IPS-15b (cell line): ENCODE results near the gene SCO2.

Experiments used
- H3K27me3 ChIP-seq: one replicate; pipeline ENCODE4 v1.6.1; 2013; ENCODE audit warnings: low read length; ENCODE audit not compliant: control insufficient read depth, insufficient read depth
- H3K36me3 ChIP-seq: one replicate; pipeline ENCODE4 v1.6.1; 2013; ENCODE audit warnings: low read length; ENCODE audit not compliant: control insufficient read depth, insufficient read depth
- H3K4me1 ChIP-seq: one replicate; pipeline ENCODE4 v1.6.1; 2013; ENCODE audit warnings: mild to moderate bottlenecking, low read length; ENCODE audit not compliant: control insufficient read depth, insufficient read depth
- H3K4me3 ChIP-seq: one replicate; pipeline ENCODE4 v1.5.1; 2013; ENCODE audit warnings: low read depth, low read length
- H3K9ac ChIP-seq: one replicate; pipeline ENCODE4 v1.6.1; 2013; ENCODE audit warnings: low read depth, mild to moderate bottlenecking, low read length
- H3K9me3 ChIP-seq: one replicate; pipeline ENCODE4 v1.6.1; 2013; ENCODE audit warnings: mild to moderate bottlenecking, low read length; ENCODE audit not compliant: control insufficient read depth, insufficient read depth

The SCO2 gene

GRCh38 chr22:50490531-50491308, 34.7 kb downstream of the SCO2 start:
- Histone ChIP-seq H3K9ac (no peak overlapping the region), H3K27me3 (no peaks in the 10 kb centered on the region), H3K9me3 (no peaks in the 10 kb centered on the region), H3K36me3 (no peaks in the 10 kb centered on the region), H3K4me1 (no peaks in the 10 kb centered on the region), H3K4me3 (no peak overlapping the region)

- Histone ChIP-seq H3K4me3 (no peak overlapping the region), H3K27me3 (no peaks in the 10 kb centered on the region), H3K9ac (no peak overlapping the region), H3K9me3 (no peaks in the 10 kb centered on the region), H3K4me1 (no peaks in the 10 kb centered on the region), H3K36me3 (no peaks in the 10 kb centered on the region)
These were observed 35.8 kb downstream of the SCO2 start for GRCh38 chr22:50489363-50490243.

- H3K4me3 ChIP-seq, result no peak overlapping the region
- H3K9ac ChIP-seq, result no peak overlapping the region
- H3K4me1 ChIP-seq, result no peaks in the 10 kb centered on the region
- H3K36me3 ChIP-seq, result no peaks in the 10 kb centered on the region
- no peaks in the 10 kb centered on the region for H3K9me3 ChIP-seq
- no peaks in the 10 kb centered on the region for H3K27me3 ChIP-seq
These were observed 36.5 kb downstream of the SCO2 start for GRCh38 chr22:50488886-50489285.

GRCh38 chr22:50488006-50488677, 37.3 kb downstream of the SCO2 start:
- Histone ChIP-seq H3K36me3 (no peaks in the 10 kb centered on the region), H3K4me3 (no peak overlapping the region), H3K4me1 (no peaks in the 10 kb centered on the region), H3K9me3 (no peaks in the 10 kb centered on the region), H3K9ac (no peak overlapping the region), H3K27me3 (no peaks in the 10 kb centered on the region)

GRCh38 chr22:50487290-50488005, 38.0 kb downstream of the SCO2 start:
- H3K4me1 ChIP-seq, result no peaks in the 10 kb centered on the region
- H3K9me3 ChIP-seq, result no peaks in the 10 kb centered on the region
- H3K4me3 ChIP-seq, result no peak overlapping the region
- H3K9ac ChIP-seq, result no peak overlapping the region
- H3K36me3 ChIP-seq, result no peaks in the 10 kb centered on the region
- no peaks in the 10 kb centered on the region for H3K27me3 ChIP-seq

- H3K27me3 ChIP-seq, result no peaks in the 10 kb centered on the region
- H3K36me3 ChIP-seq, result no peaks in the 10 kb centered on the region
- no peak within 1 kb of the TSS for H3K9ac ChIP-seq
- H3K4me1 ChIP-seq, result no peaks in the 10 kb centered on the region
- no peak within 1 kb of the TSS for H3K4me3 ChIP-seq
- no peaks in the 10 kb centered on the region for H3K9me3 ChIP-seq
These were observed 38.7 kb downstream of the SCO2 start, which contains the start of gene MIOX for GRCh38 chr22:50486561-50487289. Gene MIOX (plus strand): TSS chr22:50486859. CDS start chr22:50486898, 39 bp downstream.

GRCh38 chr22:50485221-50486131, 39.9 kb downstream of the SCO2 start:
- H3K4me3 ChIP-seq, result no peak overlapping the region
- no peaks in the 10 kb centered on the region for H3K9me3 ChIP-seq
- no peak overlapping the region for H3K9ac ChIP-seq
- no peaks in the 10 kb centered on the region for H3K4me1 ChIP-seq
- H3K27me3 ChIP-seq, result peaks cover 2% of the 10 kb centered on the region
- no peaks in the 10 kb centered on the region for H3K36me3 ChIP-seq

- no peak overlapping the region for H3K9ac ChIP-seq
These were observed 41.2 kb downstream of the SCO2 start for GRCh38 chr22:50483977-50484853.

GRCh38 chr22:50483556-50483955, 41.8 kb downstream of the SCO2 start:
- Histone ChIP-seq H3K27me3 (peaks cover 10% of the 10 kb centered on the region), H3K4me3 (no peak overlapping the region), H3K9ac (no peak overlapping the region), H3K36me3 (no peaks in the 10 kb centered on the region), H3K4me1 (no peaks in the 10 kb centered on the region), H3K9me3 (no peaks in the 10 kb centered on the region)

More at GRCh38 chr22:50483977-50484853, 41.2 kb downstream of the SCO2 start:
- H3K27me3 ChIP-seq, result peaks cover 10% of the 10 kb centered on the region
- H3K4me3 ChIP-seq, result no peak overlapping the region
- no peaks in the 10 kb centered on the region for H3K4me1 ChIP-seq
- H3K36me3 ChIP-seq, result no peaks in the 10 kb centered on the region
- H3K9me3 ChIP-seq, result no peaks in the 10 kb centered on the region
